ENCODE measurements around the gene LIN7A. TPM values are rescaled to one million over a fixed set of nuclear protein-coding genes. Genes with fewer than 3 reads are reported as not detected.

The LIN7A gene
- total and polyA plus RNA-seq, 2 experiments from 2014 or later, result 3.0 to 10.3 TPM

DNA sequence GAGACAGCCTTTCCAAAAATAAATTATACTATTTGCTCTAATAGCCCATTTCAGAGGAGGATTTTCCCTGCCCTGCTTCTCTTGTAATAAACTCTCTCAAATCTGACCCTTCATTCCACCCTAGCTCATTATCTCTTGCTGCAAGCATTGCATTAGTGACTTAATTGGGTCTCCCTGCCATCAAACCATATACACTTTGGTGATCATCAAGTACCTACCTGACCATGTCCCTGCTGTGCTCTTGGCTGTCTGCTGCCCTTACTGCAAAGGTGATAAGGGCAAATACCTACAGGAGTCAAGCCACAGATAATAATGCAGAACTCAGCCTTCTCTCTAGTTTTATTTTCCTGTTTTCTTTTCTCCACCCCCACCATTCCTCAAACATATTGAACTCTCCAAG is 88.4 kb downstream of the LIN7A start:
- Histone ChIP-seq H3K36me3 (no peaks in the 10 kb centered on the region), H3K4me3 (no peak overlapping the region), H3K9me3 (ENCODE audit: low read depth) (no peaks in the 10 kb centered on the region), H3K27me3 (no peaks in the 10 kb centered on the region), H3K27ac (no peak overlapping the region), H3K4me1 (ENCODE audit: low read depth) (peaks cover 5% of the 10 kb centered on the region)
- DNase-seq (ENCODE audit: low read depth in 1 of 2, low spot score in 1 of 2), result no peak
- TF ChIP-seq, protein P1, sequence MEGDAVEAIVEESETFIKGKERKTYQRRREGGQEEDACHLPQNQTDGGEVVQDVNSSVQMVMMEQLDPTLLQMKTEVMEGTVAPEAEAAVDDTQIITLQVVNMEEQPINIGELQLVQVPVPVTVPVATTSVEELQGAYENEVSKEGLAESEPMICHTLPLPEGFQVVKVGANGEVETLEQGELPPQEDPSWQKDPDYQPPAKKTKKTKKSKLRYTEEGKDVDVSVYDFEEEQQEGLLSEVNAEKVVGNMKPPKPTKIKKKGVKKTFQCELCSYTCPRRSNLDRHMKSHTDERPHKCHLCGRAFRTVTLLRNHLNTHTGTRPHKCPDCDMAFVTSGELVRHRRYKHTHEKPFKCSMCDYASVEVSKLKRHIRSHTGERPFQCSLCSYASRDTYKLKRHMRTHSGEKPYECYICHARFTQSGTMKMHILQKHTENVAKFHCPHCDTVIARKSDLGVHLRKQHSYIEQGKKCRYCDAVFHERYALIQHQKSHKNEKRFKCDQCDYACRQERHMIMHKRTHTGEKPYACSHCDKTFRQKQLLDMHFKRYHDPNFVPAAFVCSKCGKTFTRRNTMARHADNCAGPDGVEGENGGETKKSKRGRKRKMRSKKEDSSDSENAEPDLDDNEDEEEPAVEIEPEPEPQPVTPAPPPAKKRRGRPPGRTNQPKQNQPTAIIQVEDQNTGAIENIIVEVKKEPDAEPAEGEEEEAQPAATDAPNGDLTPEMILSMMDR (IDR thresholded peaks at IDR 0.05; ENCODE audit: low read depth, low read length), result no peak

GRCh38 chr12:80848858-80849257 is 88.9 kb downstream of the LIN7A start:
- Histone ChIP-seq H3K4me1 (ENCODE audit: low read depth) (peaks cover 5% of the 10 kb centered on the region), H3K27ac (no peak overlapping the region), H3K36me3 (no peaks in the 10 kb centered on the region), H3K4me3 (no peak overlapping the region), H3K27me3 (no peaks in the 10 kb centered on the region), H3K9me3 (ENCODE audit: low read depth) (no peaks in the 10 kb centered on the region)
- no peak for DNase-seq (ENCODE audit: low read depth in 1 of 2, low spot score in 1 of 2)
- TF ChIP-seq, protein P1 (IDR thresholded peaks at IDR 0.05; ENCODE audit: low read depth, low read length), result no peak

GRCh38 chr12:80847575-80847974 is 90.2 kb downstream of the LIN7A start:
- H3K27ac ChIP-seq, result no peak overlapping the region
- H3K4me1 ChIP-seq (ENCODE audit: low read depth), result peaks cover 5% of the 10 kb centered on the region
- TF ChIP-seq, protein P1 (IDR thresholded peaks at IDR 0.05; ENCODE audit: low read depth, low read length), result no peak
- no peak for DNase-seq (ENCODE audit: low read depth in 1 of 2, low spot score in 1 of 2)
- H3K36me3 ChIP-seq, result no peaks in the 10 kb centered on the region
- no peaks in the 10 kb centered on the region for H3K9me3 ChIP-seq (ENCODE audit: low read depth)
- H3K27me3 ChIP-seq, result no peaks in the 10 kb centered on the region
- H3K4me3 ChIP-seq, result no peak overlapping the region

- peaks cover 5% of the 10 kb centered on the region for H3K4me1 ChIP-seq (ENCODE audit: low read depth)
- H3K4me3 ChIP-seq, result no peak overlapping the region
- no peak for DNase-seq (ENCODE audit: low read depth in 1 of 2, low spot score in 1 of 2)
- H3K27me3 ChIP-seq, result no peaks in the 10 kb centered on the region
- H3K27ac ChIP-seq, result no peak overlapping the region
- H3K9me3 ChIP-seq (ENCODE audit: low read depth), result no peaks in the 10 kb centered on the region
- TF ChIP-seq, protein P1 (IDR thresholded peaks at IDR 0.05; ENCODE audit: low read depth, low read length), result no peak
- H3K36me3 ChIP-seq, result no peaks in the 10 kb centered on the region
These were observed 90.8 kb downstream of the LIN7A start for GRCh38 chr12:80846952-80847351.

GRCh38 chr12:80845639-80846038 is 92.1 kb downstream of the LIN7A start:
- H3K27ac ChIP-seq, result no peak overlapping the region
- TF ChIP-seq, protein P1 (IDR thresholded peaks at IDR 0.05; ENCODE audit: low read depth, low read length), result no peak

DNA sequence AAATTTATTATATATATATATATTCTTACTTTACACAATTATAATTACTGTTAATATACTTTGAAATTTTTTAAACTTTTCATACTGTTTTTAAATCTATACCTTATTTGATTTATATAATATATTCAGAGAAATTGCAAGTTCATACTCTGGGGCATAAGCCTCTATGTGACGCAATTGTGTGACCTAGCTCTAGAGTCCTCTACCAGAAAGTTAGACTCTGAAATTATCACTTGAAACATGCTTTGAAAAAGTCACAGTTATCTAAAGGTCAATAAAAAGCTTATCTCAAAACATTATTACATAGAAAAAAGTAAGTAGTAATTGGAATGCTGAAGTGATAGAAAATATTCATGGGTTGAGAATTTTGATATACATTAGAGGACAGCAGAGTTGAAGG is 93.8 kb downstream of the LIN7A start:
- H3K27me3 ChIP-seq, result no peaks in the 10 kb centered on the region
- no peak overlapping the region for H3K27ac ChIP-seq
- no peak overlapping the region for H3K4me3 ChIP-seq
- peaks cover 5% of the 10 kb centered on the region for H3K4me1 ChIP-seq (ENCODE audit: low read depth)
- DNase-seq (ENCODE audit: low read depth in 1 of 2, low spot score in 1 of 2), result no peak
- no peaks in the 10 kb centered on the region for H3K36me3 ChIP-seq
- no peaks in the 10 kb centered on the region for H3K9me3 ChIP-seq (ENCODE audit: low read depth)
- TF ChIP-seq, protein P1 (IDR thresholded peaks at IDR 0.05; ENCODE audit: low read depth, low read length), result no peak

More at GRCh38 chr12:80845639-80846038, 92.1 kb downstream of the LIN7A start:
- no peaks in the 10 kb centered on the region for H3K9me3 ChIP-seq (ENCODE audit: low read depth)
- no peaks in the 10 kb centered on the region for H3K27me3 ChIP-seq
- peaks cover 5% of the 10 kb centered on the region for H3K4me1 ChIP-seq (ENCODE audit: low read depth)
- H3K36me3 ChIP-seq, result no peaks in the 10 kb centered on the region
- DNase-seq (ENCODE audit: low read depth in 1 of 2, low spot score in 1 of 2), result no peak
- H3K4me3 ChIP-seq, result no peak overlapping the region

Measured in cardiac muscle cell (in vitro differentiated cells and primary cell).